ENCODE measurements around the gene C3orf33. TPM values are rescaled to one million over a fixed set of nuclear protein-coding genes. Genes with fewer than 3 reads are reported as not detected.

The C3orf33 gene, protein sequence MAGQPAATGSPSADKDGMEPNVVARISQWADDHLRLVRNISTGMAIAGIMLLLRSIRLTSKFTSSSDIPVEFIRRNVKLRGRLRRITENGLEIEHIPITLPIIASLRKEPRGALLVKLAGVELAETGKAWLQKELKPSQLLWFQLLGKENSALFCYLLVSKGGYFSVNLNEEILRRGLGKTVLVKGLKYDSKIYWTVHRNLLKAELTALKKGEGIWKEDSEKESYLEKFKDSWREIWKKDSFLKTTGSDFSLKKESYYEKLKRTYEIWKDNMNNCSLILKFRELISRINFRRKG
- total RNA-seq, result 1 to 10 TPM in 2 of 3 donors, under 1 TPM in 1; 0.88 to 2.5 (median 1.2) TPM
- total RNA-seq (2013), result 2.5 TPM

DNA sequence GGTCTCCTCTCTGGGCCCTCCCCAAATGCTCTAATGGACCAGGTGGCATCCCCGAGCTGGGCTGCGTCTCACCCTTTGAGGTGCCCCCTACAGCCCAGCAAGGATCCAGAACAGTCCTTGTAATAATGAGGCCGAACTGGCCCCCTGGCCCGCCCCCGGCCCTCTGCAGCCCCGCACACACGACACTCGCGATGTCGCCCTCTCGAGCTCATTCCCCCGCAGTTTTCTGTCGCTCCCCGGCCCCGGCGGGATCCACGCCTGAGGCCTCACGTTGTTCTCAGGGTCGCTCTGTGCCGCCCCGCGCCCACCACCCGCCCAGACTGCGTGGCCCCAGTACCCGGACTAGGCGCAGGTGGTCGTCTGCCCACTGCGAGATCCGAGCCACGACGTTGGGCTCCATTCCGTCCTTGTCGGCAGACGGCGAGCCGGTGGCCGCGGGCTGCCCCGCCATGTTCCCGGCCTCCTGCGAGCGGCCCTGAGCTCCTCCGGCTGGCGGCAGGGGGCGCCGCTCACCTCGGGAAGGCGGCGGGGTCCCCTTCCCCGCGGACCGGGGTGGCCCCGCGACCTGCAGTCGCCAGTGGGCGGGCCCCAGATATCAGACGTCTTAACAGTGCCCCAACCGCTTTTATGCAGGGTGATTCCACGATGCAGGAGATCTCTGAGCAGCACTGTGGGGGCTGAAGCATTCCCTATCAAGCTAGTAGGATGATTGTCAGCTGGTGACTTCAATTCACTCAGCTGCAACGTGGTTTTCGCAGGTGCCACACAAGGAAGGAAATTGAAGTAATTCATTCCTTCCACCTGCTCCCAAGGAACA lies at the start of gene C3orf33:
Gene C3orf33, minus strand, starts transcription at position 477 of the 817 bp plus-strand sequence. Its CDS starts 26 bp downstream, at position 451.
- Histone ChIP-seq H3K9me3 (ENCODE audit: control insufficient read depth, insufficient read depth, low read length) (no peaks in the 10 kb centered on the region), H3K4me1 (ENCODE audit: control insufficient read depth, insufficient read depth, low read length) (peaks cover 14% of the 10 kb centered on the region), H3K27ac (ENCODE audit: low read length) (peak within 1 kb of the TSS; percentile 52), H3K4me3 (ENCODE audit: low read length) (peak within 1 kb of the TSS; percentile 59), H3K27me3 (ENCODE audit: control insufficient read depth, insufficient read depth, low read length) (no peaks in the 10 kb centered on the region), H3K36me3 (ENCODE audit: control insufficient read depth, insufficient read depth, low read length) (no peaks in the 10 kb centered on the region)
- Mint-ChIP-seq H3K36me3 (no peaks in the 10 kb centered on the region), H3K4me1 (peaks cover 10 to 19% of the 10 kb centered on the region in 2 donors), H3K4me3 (peak within 1 kb of the TSS; percentile 86), H3K9me3 (no peaks in the 10 kb centered on the region), H3K27me3 (ENCODE audit: low read depth in 2 of 2) (peaks cover 8 to 10% of the 10 kb centered on the region in 2 donors), H3K27ac (peak within 1 kb of the TSS; percentile 27 to 91)
- TF ChIP-seq, protein P1, sequence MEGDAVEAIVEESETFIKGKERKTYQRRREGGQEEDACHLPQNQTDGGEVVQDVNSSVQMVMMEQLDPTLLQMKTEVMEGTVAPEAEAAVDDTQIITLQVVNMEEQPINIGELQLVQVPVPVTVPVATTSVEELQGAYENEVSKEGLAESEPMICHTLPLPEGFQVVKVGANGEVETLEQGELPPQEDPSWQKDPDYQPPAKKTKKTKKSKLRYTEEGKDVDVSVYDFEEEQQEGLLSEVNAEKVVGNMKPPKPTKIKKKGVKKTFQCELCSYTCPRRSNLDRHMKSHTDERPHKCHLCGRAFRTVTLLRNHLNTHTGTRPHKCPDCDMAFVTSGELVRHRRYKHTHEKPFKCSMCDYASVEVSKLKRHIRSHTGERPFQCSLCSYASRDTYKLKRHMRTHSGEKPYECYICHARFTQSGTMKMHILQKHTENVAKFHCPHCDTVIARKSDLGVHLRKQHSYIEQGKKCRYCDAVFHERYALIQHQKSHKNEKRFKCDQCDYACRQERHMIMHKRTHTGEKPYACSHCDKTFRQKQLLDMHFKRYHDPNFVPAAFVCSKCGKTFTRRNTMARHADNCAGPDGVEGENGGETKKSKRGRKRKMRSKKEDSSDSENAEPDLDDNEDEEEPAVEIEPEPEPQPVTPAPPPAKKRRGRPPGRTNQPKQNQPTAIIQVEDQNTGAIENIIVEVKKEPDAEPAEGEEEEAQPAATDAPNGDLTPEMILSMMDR (IDR thresholded peaks at IDR 0.05), result peak; percentile 91
- WGBS (ENCODE audit: insufficient coverage), result under 1% methylated on average over 61 of the region's 61 CpGs
- DNase-seq, result peak; percentile 74 to 88
- peak; percentile 96 to 97 (median 96) for ATAC-seq
- intact Hi-C loops (cut with micrococcal nuclease), result loop anchor here (1.0 to 2.0 kb wide), 2 partner anchors 48 to 65 kb away; partner anchors contain the start of genes GMPS and SLC33A1

DNA sequence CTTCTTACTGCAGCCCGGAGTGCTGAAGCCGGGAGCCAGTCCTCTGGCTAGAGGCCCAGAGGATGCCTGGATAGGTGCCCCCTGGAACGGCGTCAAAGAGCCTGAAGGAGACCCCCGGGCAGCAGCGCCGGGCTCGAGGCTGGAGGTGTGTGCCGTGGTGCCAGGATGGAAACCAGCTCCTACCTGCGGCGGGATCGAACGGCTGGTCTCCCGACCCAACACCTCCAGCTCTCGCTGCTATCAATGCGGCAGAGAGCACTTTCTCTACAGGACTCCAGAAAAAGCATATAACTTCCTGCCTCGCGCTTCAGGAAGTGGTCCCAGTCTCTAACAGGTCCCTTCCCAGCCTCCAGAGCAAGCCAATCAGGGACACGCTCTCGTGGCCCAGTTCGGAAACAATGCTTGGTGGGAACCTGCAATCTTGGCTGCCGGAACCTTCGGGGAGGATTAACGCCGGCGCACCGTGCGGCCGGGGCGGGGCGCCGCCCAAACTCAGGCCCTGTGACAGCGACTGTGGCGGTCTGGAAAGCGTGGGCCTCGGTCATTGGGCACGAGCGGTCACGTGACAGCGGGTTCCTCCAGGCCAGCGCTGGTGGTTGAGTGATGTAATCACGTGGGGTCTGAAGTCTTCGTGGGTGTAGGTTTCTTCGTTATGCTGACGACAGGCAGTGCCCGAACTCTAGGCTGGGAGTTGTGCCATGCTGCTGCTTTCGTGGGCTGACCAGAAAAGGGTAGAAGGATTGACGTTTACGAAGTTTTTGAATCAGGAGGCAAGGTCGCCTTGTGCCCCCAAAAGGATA lies 48.3 kb upstream of the C3orf33 start, which contains the start of gene SLC33A1:
Gene SLC33A1, minus strand, starts transcription at position 287 of the 800 bp plus-strand sequence. CDS start 430 bp downstream, outside the sequence.
- peak within 1 kb of the TSS; percentile 88 for H3K4me3 Mint-ChIP-seq
- intact Hi-C loops (cut with micrococcal nuclease), result loop anchor here (1.0 to 10.0 kb wide), 6 partner anchors 16 to 1530 kb away; partner anchors contain the start of genes C3orf33, DHX36, GMPS and SSR3
- WGBS (ENCODE audit: insufficient coverage), result under 1% methylated on average over 50 of the region's 50 CpGs
- H3K9me3 Mint-ChIP-seq, result no peaks in the 10 kb centered on the region
- H3K4me3 ChIP-seq (ENCODE audit: low read length), result peak within 1 kb of the TSS; percentile 87
- H3K4me1 ChIP-seq (ENCODE audit: control insufficient read depth, insufficient read depth, low read length), result peaks cover 36% of the 10 kb centered on the region
- peaks cover 42 to 46% of the 10 kb centered on the region in 2 donors for H3K4me1 Mint-ChIP-seq
- peaks cover 3% of the 10 kb centered on the region for H3K36me3 ChIP-seq (ENCODE audit: control insufficient read depth, insufficient read depth, low read length)
- H3K9me3 ChIP-seq (ENCODE audit: control insufficient read depth, insufficient read depth, low read length), result no peaks in the 10 kb centered on the region
- peak within 1 kb of the TSS; percentile 98 for H3K27ac Mint-ChIP-seq
- ATAC-seq, result peak; percentile 87 to 98 (median 88)
- H3K36me3 Mint-ChIP-seq, result no peaks in the 10 kb centered on the region
- H3K27ac ChIP-seq (ENCODE audit: low read length), result peak within 1 kb of the TSS; percentile 97
- H3K27me3 ChIP-seq (ENCODE audit: control insufficient read depth, insufficient read depth, low read length), result no peaks in the 10 kb centered on the region
- TF ChIP-seq, protein P1 (IDR thresholded peaks at IDR 0.05), result no peak
- peak; percentile 99 to 100 for DNase-seq
- no peaks in the 10 kb centered on the region for H3K27me3 Mint-ChIP-seq (ENCODE audit: low read depth in 2 of 2)

DNA sequence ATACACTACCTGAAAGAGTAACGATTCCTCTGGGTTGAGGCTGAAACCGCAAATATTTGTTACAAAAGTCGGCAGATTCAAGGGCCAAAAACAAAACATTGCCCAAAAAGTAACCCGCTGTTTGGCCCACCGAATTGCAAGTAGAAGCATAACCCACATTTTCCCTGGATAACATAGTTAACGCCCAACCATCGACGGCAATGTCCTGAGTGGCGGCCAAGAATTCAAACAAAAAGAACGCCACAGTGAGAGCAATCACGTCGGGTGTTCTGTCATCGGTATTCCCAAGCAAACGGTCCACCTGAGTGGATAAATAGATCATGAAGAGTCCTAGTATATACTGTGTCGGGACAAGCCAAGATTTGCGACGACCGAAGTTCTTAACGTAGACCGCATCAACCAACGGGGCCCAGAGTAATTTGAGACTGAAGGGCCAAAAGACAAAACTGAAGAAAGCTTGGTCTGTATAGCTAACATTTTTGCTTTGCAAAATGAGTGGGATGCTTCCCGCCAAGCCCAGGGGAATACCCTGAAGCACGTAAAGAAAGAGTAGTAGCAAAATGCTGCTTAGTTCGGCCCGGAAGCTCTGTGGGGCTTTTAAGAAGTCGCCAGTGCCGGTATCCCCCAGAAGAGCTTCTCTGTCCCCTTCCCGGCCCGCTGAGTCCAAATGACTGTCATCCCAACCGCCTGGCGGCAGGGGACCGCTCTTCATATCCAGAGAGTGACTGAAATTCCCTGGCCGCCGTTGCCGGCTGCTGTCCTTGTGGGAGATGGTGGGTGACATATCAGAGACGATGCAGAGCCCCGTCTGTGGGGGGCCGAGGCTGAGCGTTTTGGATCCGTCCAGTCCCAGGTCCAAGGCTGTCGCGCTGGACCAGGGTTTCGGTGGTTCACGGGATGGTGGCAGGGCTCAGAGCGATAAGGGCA lies 47.4 kb upstream of the C3orf33 start:
- H3K27me3 Mint-ChIP-seq (ENCODE audit: low read depth in 2 of 2), result no peaks in the 10 kb centered on the region
- H3K4me3 Mint-ChIP-seq, result peak overlapping the region; percentile 88
- TF ChIP-seq, protein P1 (IDR thresholded peaks at IDR 0.05), result no peak
- ATAC-seq, result no peak
- peak overlapping the region; percentile 98 for H3K27ac Mint-ChIP-seq
- Histone ChIP-seq H3K4me3 (ENCODE audit: low read length) (peak overlapping the region; percentile 87), H3K36me3 (ENCODE audit: control insufficient read depth, insufficient read depth, low read length) (peaks cover 3% of the 10 kb centered on the region), H3K9me3 (ENCODE audit: control insufficient read depth, insufficient read depth, low read length) (no peaks in the 10 kb centered on the region), H3K4me1 (ENCODE audit: control insufficient read depth, insufficient read depth, low read length) (peaks cover 40% of the 10 kb centered on the region), H3K27me3 (ENCODE audit: control insufficient read depth, insufficient read depth, low read length) (no peaks in the 10 kb centered on the region), H3K27ac (ENCODE audit: low read length) (peak overlapping the region; percentile 84)
- WGBS (ENCODE audit: insufficient coverage), result 3% methylated on average over 45 of the region's 45 CpGs
- peaks cover 44 to 50% of the 10 kb centered on the region in 2 donors for H3K4me1 Mint-ChIP-seq
- DNase-seq, result peak; percentile 24 to 54
- intact Hi-C loops (cut with micrococcal nuclease), result loop anchor here (1.0 to 10.0 kb wide), 6 partner anchors 17 to 1529 kb away; partner anchors contain the start of genes C3orf33, DHX36, GMPS and SSR3
- no peaks in the 10 kb centered on the region for H3K36me3 Mint-ChIP-seq
- no peaks in the 10 kb centered on the region for H3K9me3 Mint-ChIP-seq
